Keratinocyte (primary cell): ENCODE results near the gene KCNS3. TPM values are rescaled to one million over a fixed set of nuclear protein-coding genes. Genes with fewer than 3 reads are reported as not detected.

Source experiments
- DNase-seq: peaks from one replicate; pipeline ENCODE4 v3.0.0-alpha.2; 2011; ENCODE audit warnings: low read depth, missing footprints, low spot score
- FAIRE-seq: peaks from 2 replicates; lab custom pipeline; 2011; peaks lifted over from hg19 to GRCh38; lab: Jason Lieb, UNC
- H2AFZ ChIP-seq: 2 replicates; pipeline ENCODE4 v1.6.0; 2012; ENCODE audit warnings: low read length, control low read depth, inconsistent platforms; ENCODE audit not compliant: control insufficient read depth
- H3K27ac ChIP-seq: 2 replicates; pipeline ENCODE4 v1.5.1; 2011; ENCODE audit warnings: low read length; ENCODE audit not compliant: control insufficient read depth, insufficient read depth
- H3K27me3 ChIP-seq: 3 replicates; pipeline ENCODE4 v1.6.0; 2011; ENCODE audit warnings: low read length; ENCODE audit not compliant: control insufficient read depth, insufficient read depth; ENCODE audit errors: extremely low read depth
- H3K36me3 ChIP-seq, 2 experiments: 2 replicates in 1 of 2; 3 replicates in 1 of 2; pipeline ENCODE4 v1.5.1; 2011; ENCODE audit warnings: low read length in 2 of 2, mild to moderate bottlenecking in 1 of 2; ENCODE audit not compliant: control insufficient read depth in 2 of 2, insufficient read depth in 2 of 2; ENCODE audit errors: extremely low read depth in 1 of 2
- H3K4me1 ChIP-seq: 3 replicates; pipeline ENCODE4 v1.5.1; 2011; ENCODE audit warnings: low read length; ENCODE audit not compliant: control insufficient read depth, insufficient read depth; ENCODE audit errors: extremely low read depth
- H3K4me2 ChIP-seq: 3 replicates; pipeline ENCODE4 v1.6.0; 2011; ENCODE audit warnings: low read depth, low read length; ENCODE audit not compliant: control insufficient read depth, insufficient read depth; ENCODE audit errors: extremely low read depth
- H3K4me3 ChIP-seq, 3 experiments: fragments of 200-600 bp in 1 of 3; sonication (generic) in 1 of 3; 2 replicates in 2 of 3; 3 replicates in 1 of 3; pipeline ENCODE4 v1.5.1; 2011 to 2016; ENCODE audit warnings: low read length in 3 of 3, mild to moderate bottlenecking in 3 of 3, control low read depth in 2 of 3, inconsistent platforms in 1 of 3, low read depth in 1 of 3, mixed read lengths in 1 of 3, mixed run types in 1 of 3, moderate library complexity in 1 of 3; ENCODE audit not compliant: control insufficient read depth in 2 of 3, insufficient read depth in 2 of 3; ENCODE audit errors: extremely low read depth in 1 of 3
- H3K79me2 ChIP-seq: 2 replicates; pipeline ENCODE4 v1.6.0; 2012; ENCODE audit warnings: low read length; ENCODE audit not compliant: control insufficient read depth, insufficient read depth
- H3K9ac ChIP-seq: 3 replicates; pipeline ENCODE4 v1.6.0; 2011; ENCODE audit warnings: low read length; ENCODE audit not compliant: control insufficient read depth, insufficient read depth; ENCODE audit errors: extremely low read depth
- H3K9me1 ChIP-seq: 3 replicates; pipeline ENCODE4 v1.6.0; 2011; ENCODE audit warnings: low read length; ENCODE audit not compliant: control insufficient read depth, insufficient read depth; ENCODE audit errors: extremely low read depth
- H3K9me3 ChIP-seq: 2 replicates; pipeline ENCODE4 v1.5.1; 2012; ENCODE audit warnings: low read depth, low read length; ENCODE audit not compliant: control insufficient read depth
- H4K20me1 ChIP-seq: 3 replicates; pipeline ENCODE4 v1.6.0; 2011; ENCODE audit warnings: low read length; ENCODE audit not compliant: control insufficient read depth, insufficient read depth; ENCODE audit errors: extremely low read depth
- CTCF ChIP-seq, 3 experiments: IDR thresholded peaks in 1 of 3; conservative IDR thresholded peaks in 1 of 3; optimal IDR thresholded peaks in 1 of 3; 2 replicates in 2 of 3; 3 replicates in 1 of 3; pipeline versions ENCODE3 to v1.5.1; 2011; ENCODE audit warnings: low read length in 3 of 3, mild to moderate bottlenecking in 3 of 3, moderate library complexity in 2 of 3, control low read depth in 1 of 3, inconsistent platforms in 1 of 3; ENCODE audit not compliant: insufficient read depth in 2 of 3; ENCODE audit errors: extremely low read depth in 1 of 3
- EZH2 ChIP-seq: IDR thresholded peaks from one replicate; pipeline ENCODE4 v1.6.1; 2012; ENCODE audit warnings: inconsistent platforms, mild to moderate bottlenecking, low read length, moderate library complexity
- dilution Hi-C: fragments of 300-500 bp; cut with MboI; formaldehyde crosslinking; loops from one replicate; pipeline ENCODE4 v1.7.0; 2020; ENCODE audit warnings: low sequenced_read_pairs; ENCODE audit not compliant: extremely low pct_ligation_motif_present
- polyA plus RNA-seq, 5 experiments: library from polyadenylated mRNA; depleted of rRNA in 3 of 5; stranded (reverse) in 3 of 5; stranded (forward) in 1 of 5; unstranded in 1 of 5; fragments of >200 nt; gene quantifications; 1 replicate in 1 of 5; 2 replicates in 3 of 5; 3 replicates in 1 of 5; pipeline versions ENCODE4 v1.2.1 to v1.2.3, GENCODE V29; 2011 to 2012; ENCODE audit warnings: missing spikeins in 2 of 5, low read depth in 1 of 5, low replicate concordance in 1 of 5

KCNS3 gene
- polyA plus RNA-seq, 1 donor (not counting 4 experiments of a cell fraction or from before 2014, with no cell fraction given) = 7.3 TPM

- H3K36me3 ChIP-seq = no peaks in the 10 kb centered on the region
- no peaks in the 10 kb centered on the region for H3K9me1 ChIP-seq
- H3K9me3 ChIP-seq = no peaks in the 10 kb centered on the region
- no peak overlapping the region for H3K27ac ChIP-seq
- no peak overlapping the region for H2AFZ ChIP-seq
- DNase-seq = no peak
- H3K79me2 ChIP-seq = no peaks in the 10 kb centered on the region
- TF ChIP-seq EZH2 (no peak), CTCF (optimal IDR thresholded peaks at IDR 0.05 in 1 of 3, IDR thresholded peaks at IDR 0.05 in 1 of 3, conservative IDR thresholded peaks at IDR 0.05 in 1 of 3; ENCODE audit: extremely low read depth in 1 of 3, insufficient read depth in 2 of 3, low read length in 3 of 3) (no peak)
- no peak overlapping the region for H3K9ac ChIP-seq
- H3K4me1 ChIP-seq = no peaks in the 10 kb centered on the region
- H3K4me3 ChIP-seq = no peak overlapping the region
- no peak for FAIRE-seq
- H4K20me1 ChIP-seq = no peaks in the 10 kb centered on the region
- H3K4me2 ChIP-seq = no peak overlapping the region
- no peaks in the 10 kb centered on the region for H3K27me3 ChIP-seq
- dilution Hi-C loops = no loop called here
Observed at GRCh38 chr2:17843457-17843856, 35.0 kb upstream of the KCNS3 start.

GRCh38 chr2:17845806-17846205 lies 32.7 kb upstream of the KCNS3 start:
- no peaks in the 10 kb centered on the region for H4K20me1 ChIP-seq
- no peak overlapping the region for H3K27ac ChIP-seq
- dilution Hi-C loops = no loop called here
- FAIRE-seq (no peak), DNase-seq (no peak)
- no peaks in the 10 kb centered on the region for H3K79me2 ChIP-seq
- H3K9ac ChIP-seq = no peak overlapping the region
- H2AFZ ChIP-seq = no peak overlapping the region
- H3K4me3 ChIP-seq = no peak overlapping the region
- no peak overlapping the region for H3K4me2 ChIP-seq
- no peaks in the 10 kb centered on the region for H3K36me3 ChIP-seq
- no peaks in the 10 kb centered on the region for H3K9me1 ChIP-seq
- H3K4me1 ChIP-seq = no peaks in the 10 kb centered on the region
- H3K9me3 ChIP-seq = no peaks in the 10 kb centered on the region
- TF ChIP-seq EZH2 (no peak), CTCF (optimal IDR thresholded peaks at IDR 0.05 in 1 of 3, IDR thresholded peaks at IDR 0.05 in 1 of 3, conservative IDR thresholded peaks at IDR 0.05 in 1 of 3; ENCODE audit: extremely low read depth in 1 of 3, insufficient read depth in 2 of 3, low read length in 3 of 3) (no peak)
- H3K27me3 ChIP-seq = no peaks in the 10 kb centered on the region
